Mammary epithelial cell (primary cell): Measurements from ENCODE around the gene SOBP.

Source experiments
- CTCF ChIP-seq, 2 donors: IDR thresholded peaks in 1 of 2; conservative IDR thresholded peaks in 1 of 2; 2 replicates each; pipeline ENCODE4 v1.5.1; 2011 to 2012; ENCODE audit warnings: inconsistent platforms in 2 of 2, low read length in 2 of 2, mild to moderate bottlenecking in 2 of 2, control low read depth in 1 of 2, low read depth in 1 of 2; ENCODE audit not compliant: insufficient read depth in 1 of 2; ENCODE audit errors: extremely low read depth in 1 of 2
- EZH2 ChIP-seq: IDR thresholded peaks from 2 replicates; pipeline ENCODE4 v1.6.1; 2012; ENCODE audit warnings: low read length, inconsistent platforms, borderline replicate concordance

GRCh38 chr6:107533415-107534059, 43.6 kb downstream of the SOBP start:
- TF ChIP-seq CTCF (conservative IDR thresholded peaks at IDR 0.05 in 1 of 2, IDR thresholded peaks at IDR 0.05 in 1 of 2; ENCODE audit: extremely low read depth in 1 of 2, insufficient read depth in 1 of 2, low read depth in 1 of 2, low read length in 2 of 2): no peak
- no peak for TF ChIP-seq EZH2
